ENCODE results near the gene EIF5A2.

Gene EIF5A2

GRCh38 chr3:170907637-170908234 is 701 bp downstream of the EIF5A2 start:
- H3K4me2 ChIP-seq (ENCODE audit: low read length) = no peak overlapping the region
- H3K36me3 ChIP-seq (ENCODE audit: insufficient read depth, low read length) = no peaks in the 10 kb centered on the region; the same call in 1 of the 2 replicates
- no peaks in the 10 kb centered on the region; the same call in 1 of the 2 replicates for H3K9me3 ChIP-seq (ENCODE audit: low read length)
- no peaks in the 10 kb centered on the region for H3K4me1 ChIP-seq (ENCODE audit: insufficient read depth, low read length, severe bottlenecking)
- no peaks in the 10 kb centered on the region for H3F3A ChIP-seq (ENCODE audit: insufficient read depth, low read length)
- H3K9ac ChIP-seq (ENCODE audit: low read length) = no peak overlapping the region
- 0 out of 2 replicates have a peak, but pooled peaks cover 3% of the 10 kb centered on the region for H3K27me3 ChIP-seq (ENCODE audit: insufficient read depth, low read length)
- no peak overlapping the region for H3K27ac ChIP-seq (ENCODE audit: low read depth, low read length, poor library complexity, severe bottlenecking)
- no peaks in the 10 kb centered on the region for H4K20me1 ChIP-seq (ENCODE audit: insufficient read depth, low read length)
- H3K79me2 ChIP-seq (ENCODE audit: insufficient read depth, low read length) = no peaks in the 10 kb centered on the region
- TF ChIP-seq EZH2 (IDR thresholded peaks at IDR 0.05; ENCODE audit: borderline replicate concordance, low read length) (no peak), CTCF (IDR thresholded peaks at IDR 0.05; ENCODE audit: low read length) (no peak)
- peaks cover 7% of the 10 kb centered on the region; the same call in 1 of the 2 replicates for H3K9me2 ChIP-seq (ENCODE audit: low read depth, low read length)
- no peak overlapping the region for H3K4me3 ChIP-seq (ENCODE audit: low read depth, low read length, poor library complexity, severe bottlenecking)
- no peak overlapping the region for H2AFZ ChIP-seq (ENCODE audit: low read length)

GRCh38 chr3:170905862-170906261 is 2.6 kb downstream of the EIF5A2 start:
- Histone ChIP-seq H3K27ac (ENCODE audit: low read depth, low read length, poor library complexity, severe bottlenecking) (no peak overlapping the region), H3K4me1 (ENCODE audit: insufficient read depth, low read length, severe bottlenecking) (no peaks in the 10 kb centered on the region), H4K20me1 (ENCODE audit: insufficient read depth, low read length) (no peaks in the 10 kb centered on the region), H3K27me3 (ENCODE audit: insufficient read depth, low read length) (0 out of 2 replicates have a peak, but pooled peaks cover 3% of the 10 kb centered on the region), H3K4me3 (ENCODE audit: low read depth, low read length, poor library complexity, severe bottlenecking) (no peak overlapping the region), H3K79me2 (ENCODE audit: insufficient read depth, low read length) (no peaks in the 10 kb centered on the region), H3K9ac (ENCODE audit: low read length) (no peak overlapping the region), H3K9me2 (ENCODE audit: low read depth, low read length) (peaks cover 7% of the 10 kb centered on the region; the same call in 1 of the 2 replicates), H3K36me3 (ENCODE audit: insufficient read depth, low read length) (no peaks in the 10 kb centered on the region; the same call in 1 of the 2 replicates), H3F3A (ENCODE audit: insufficient read depth, low read length) (no peaks in the 10 kb centered on the region), H2AFZ (ENCODE audit: low read length) (no peak overlapping the region), H3K9me3 (ENCODE audit: low read length) (no peaks in the 10 kb centered on the region; the same call in 1 of the 2 replicates), H3K4me2 (ENCODE audit: low read length) (no peak overlapping the region)
- TF ChIP-seq CTCF (IDR thresholded peaks at IDR 0.05; ENCODE audit: low read length) (no peak), EZH2 (IDR thresholded peaks at IDR 0.05; ENCODE audit: borderline replicate concordance, low read length) (no peak)

GRCh38 chr3:170903123-170903522 is 5.3 kb downstream of the EIF5A2 start:
- Histone ChIP-seq H3K9me2 (ENCODE audit: low read depth, low read length) (peaks cover 7% of the 10 kb centered on the region; the same call in 1 of the 2 replicates), H3F3A (ENCODE audit: insufficient read depth, low read length) (no peaks in the 10 kb centered on the region), H3K9me3 (ENCODE audit: low read length) (no peaks in the 10 kb centered on the region), H3K27me3 (ENCODE audit: insufficient read depth, low read length) (0 out of 2 replicates have a peak, but pooled peaks cover 3% of the 10 kb centered on the region), H3K4me3 (ENCODE audit: low read depth, low read length, poor library complexity, severe bottlenecking) (no peak overlapping the region), H3K4me2 (ENCODE audit: low read length) (no peak overlapping the region), H2AFZ (ENCODE audit: low read length) (no peak overlapping the region), H3K27ac (ENCODE audit: low read depth, low read length, poor library complexity, severe bottlenecking) (no peak overlapping the region), H3K4me1 (ENCODE audit: insufficient read depth, low read length, severe bottlenecking) (no peaks in the 10 kb centered on the region), H4K20me1 (ENCODE audit: insufficient read depth, low read length) (no peaks in the 10 kb centered on the region), H3K36me3 (ENCODE audit: insufficient read depth, low read length) (no peaks in the 10 kb centered on the region), H3K9ac (ENCODE audit: low read length) (no peak overlapping the region), H3K79me2 (ENCODE audit: insufficient read depth, low read length) (no peaks in the 10 kb centered on the region)
- TF ChIP-seq CTCF (IDR thresholded peaks at IDR 0.05; ENCODE audit: low read length) = no peak
- no peak for TF ChIP-seq EZH2 (IDR thresholded peaks at IDR 0.05; ENCODE audit: borderline replicate concordance, low read length)

All from OCI-LY1 (cell line).